Measurements from ENCODE around the gene AZIN2. TPM values are rescaled to one million over a fixed set of nuclear protein-coding genes. Genes with fewer than 3 reads are reported as not detected.

AZIN2 gene
- total RNA-seq, 2 experiments from 2014 or later = 0.27 to 0.63 TPM

- TF ChIP-seq EZH2phosphoT487 (IDR thresholded peaks at IDR 0.05; ENCODE audit: borderline replicate concordance, low read depth, low read length) = no peak
- TF ChIP-seq CTCF (conservative IDR thresholded peaks at IDR 0.05; ENCODE audit: low read length) = no peak
- Histone ChIP-seq H3K9me3 (ENCODE audit: low read length) (no peaks in the 10 kb centered on the region), H3K4me1 (ENCODE audit: insufficient read depth, low read length, poor library complexity, severe bottlenecking) (no peaks in the 10 kb centered on the region), H3K4me2 (ENCODE audit: low read length) (no peak overlapping the region), H4K20me1 (ENCODE audit: insufficient read depth, low read length) (no peaks in the 10 kb centered on the region), H3K27ac (ENCODE audit: low read depth, low read length, poor library complexity, severe bottlenecking) (no peak overlapping the region), H3K4me3 (ENCODE audit: low read depth, low read length, poor library complexity, severe bottlenecking) (no peak overlapping the region), H3K9me2 (ENCODE audit: insufficient read depth, low read length) (no peaks in the 10 kb centered on the region), H3K36me3 (ENCODE audit: insufficient read depth, low read length) (no peaks in the 10 kb centered on the region), H2AFZ (ENCODE audit: low read length) (no peak overlapping the region), H3K79me2 (ENCODE audit: insufficient read depth, low read depth, low read length) (no peaks in the 10 kb centered on the region)
- intact Hi-C loops (cut with micrococcal nuclease; ENCODE audit: unreplicated experiment) = no loop called here
- CTCF ChIA-PET (ENCODE audit: unreplicated experiment) = no interaction called here
- BruUV-seq (replicated peaks) = no TSS peak
- POLR2A ChIA-PET = interaction anchor here (0.7 kb wide), 1 partner anchor 90 kb away, joined by 3 read pairs; no protein-coding TSS in a partner anchor
- DNase-seq (ENCODE audit: low spot score) = no peak
These were observed 39.7 kb downstream of the AZIN2 start for GRCh38 chr1:33120436-33121231.

- CTCF ChIA-PET (ENCODE audit: unreplicated experiment) = no interaction called here
- no peak for TF ChIP-seq CTCF (conservative IDR thresholded peaks at IDR 0.05; ENCODE audit: low read length)
- TF ChIP-seq EZH2phosphoT487 (IDR thresholded peaks at IDR 0.05; ENCODE audit: borderline replicate concordance, low read depth, low read length) = no peak
These were observed 40.8 kb downstream of the AZIN2 start for GRCh38 chr1:33121728-33122127.

More at GRCh38 chr1:33121728-33122127, 40.8 kb downstream of the AZIN2 start:
- BruUV-seq (replicated peaks) = no TSS peak
- POLR2A ChIA-PET = interaction anchor here (1.0 kb wide), 1 partner anchor 21 kb away, joined by 3 read pairs; no protein-coding TSS in a partner anchor
- H3K4me1 ChIP-seq (ENCODE audit: insufficient read depth, low read length, poor library complexity, severe bottlenecking) = peaks cover 6% of the 10 kb centered on the region
- DNase-seq (ENCODE audit: low spot score) = no peak
- no peak overlapping the region for H3K4me2 ChIP-seq (ENCODE audit: low read length)
- no peak overlapping the region for H3K4me3 ChIP-seq (ENCODE audit: low read depth, low read length, poor library complexity, severe bottlenecking)
- no peak overlapping the region for H3K27ac ChIP-seq (ENCODE audit: low read depth, low read length, poor library complexity, severe bottlenecking)
- no peaks in the 10 kb centered on the region for H3K9me2 ChIP-seq (ENCODE audit: insufficient read depth, low read length)
- H4K20me1 ChIP-seq (ENCODE audit: insufficient read depth, low read length) = no peaks in the 10 kb centered on the region
- H3K9me3 ChIP-seq (ENCODE audit: low read length) = no peaks in the 10 kb centered on the region
- no peak overlapping the region for H2AFZ ChIP-seq (ENCODE audit: low read length)
- intact Hi-C loops (cut with micrococcal nuclease; ENCODE audit: unreplicated experiment) = no loop called here
- H3K79me2 ChIP-seq (ENCODE audit: insufficient read depth, low read depth, low read length) = peaks cover 3% of the 10 kb centered on the region; the same call in 1 of the 2 replicates
- H3K36me3 ChIP-seq (ENCODE audit: insufficient read depth, low read length) = no peaks in the 10 kb centered on the region
